NCI-H82 (cell line): ENCODE results near the gene RAB3D.

Source experiments
- DNase-seq: peaks from one replicate; lab custom pipeline; 2025; lab: John Stamatoyannopoulos, UW

The RAB3D gene

DNA sequence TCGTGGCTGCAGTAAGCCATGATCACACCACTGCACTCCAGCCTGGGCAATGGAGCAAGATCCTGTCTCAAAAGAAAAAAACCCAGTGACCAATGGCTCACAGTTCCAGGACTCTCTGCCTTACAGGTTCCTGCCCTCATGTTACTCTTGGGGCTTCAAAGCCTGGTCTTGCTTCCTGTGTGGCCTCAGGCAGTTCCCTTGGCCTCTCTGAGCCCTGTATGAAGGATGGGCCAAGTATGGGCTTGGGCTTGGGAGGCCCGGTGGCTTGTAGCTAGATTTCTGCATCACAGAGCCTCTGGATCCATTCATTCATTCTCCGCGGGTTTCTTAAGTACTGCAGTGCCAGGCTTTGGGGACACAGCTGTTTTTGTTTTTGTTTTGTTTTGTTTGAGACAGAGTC, 44.3 kb downstream of the RAB3D start:
- DNase-seq: no peak

DNA sequence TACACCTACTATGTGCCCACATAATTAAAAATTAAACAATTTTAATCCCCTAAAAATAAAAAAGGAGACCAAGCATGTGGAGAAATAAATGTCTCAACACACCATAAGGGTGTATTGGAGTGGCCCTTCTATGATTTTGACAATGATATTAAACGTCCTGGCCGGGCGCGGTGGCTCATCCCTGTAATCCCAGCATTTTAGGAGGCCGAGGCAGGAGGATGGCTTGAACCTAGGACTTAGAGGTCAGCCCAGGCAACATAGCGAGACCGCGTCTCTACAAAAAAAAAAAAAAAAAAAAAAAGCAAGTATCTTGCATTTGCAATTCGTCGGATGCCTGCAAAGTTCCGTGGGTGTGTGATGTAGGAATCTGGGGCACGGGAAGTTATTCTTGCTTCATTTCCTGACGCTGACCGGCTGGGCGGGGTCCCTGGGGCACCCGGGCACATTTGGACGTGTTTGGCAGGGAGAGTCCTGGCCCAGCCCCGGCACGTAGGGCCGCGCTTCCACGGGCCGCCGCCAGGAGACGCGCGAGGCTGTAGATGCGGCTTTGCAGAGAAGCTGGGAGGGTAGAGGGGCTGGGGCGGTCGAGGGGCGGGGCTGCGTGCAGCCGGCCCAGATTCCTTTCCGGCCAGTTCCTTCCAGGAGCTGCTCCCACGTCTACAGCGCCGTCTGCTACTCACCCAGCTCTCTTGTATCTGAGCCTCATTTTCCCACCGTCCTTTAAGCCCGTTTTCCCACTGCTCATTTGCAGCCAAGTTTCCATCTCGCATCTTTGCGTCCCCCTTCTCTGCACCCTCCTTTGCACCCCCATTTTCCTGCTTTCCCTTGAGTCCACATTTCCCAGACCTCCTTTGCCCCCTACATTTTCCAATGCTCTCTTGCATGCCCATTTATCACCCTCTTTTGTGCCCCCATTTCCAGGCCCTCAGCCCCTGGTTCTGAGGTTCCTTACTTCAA, 45.7 kb downstream of the RAB3D start:
- DNase-seq: peak; percentile 92

DNA sequence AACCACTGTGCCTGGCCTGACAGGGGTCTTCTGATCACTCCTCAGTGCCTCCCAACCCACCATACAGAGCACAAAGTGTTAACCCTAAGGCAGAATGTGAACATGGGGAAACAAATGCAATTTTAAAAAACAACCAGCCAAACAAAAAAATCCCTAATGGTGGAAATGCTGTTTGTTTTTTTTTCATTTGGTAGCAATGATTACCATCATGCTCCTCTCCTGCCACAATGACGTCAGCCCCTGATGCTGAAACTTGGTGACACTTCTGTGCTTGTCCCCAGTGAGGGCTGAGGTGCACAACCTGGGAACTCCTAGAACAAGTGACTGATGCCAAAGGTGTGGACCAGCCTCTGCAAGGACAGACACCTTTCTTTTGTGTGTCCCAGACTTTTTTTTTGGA, 47.5 kb downstream of the RAB3D start:
- DNase-seq: no peak

DNA sequence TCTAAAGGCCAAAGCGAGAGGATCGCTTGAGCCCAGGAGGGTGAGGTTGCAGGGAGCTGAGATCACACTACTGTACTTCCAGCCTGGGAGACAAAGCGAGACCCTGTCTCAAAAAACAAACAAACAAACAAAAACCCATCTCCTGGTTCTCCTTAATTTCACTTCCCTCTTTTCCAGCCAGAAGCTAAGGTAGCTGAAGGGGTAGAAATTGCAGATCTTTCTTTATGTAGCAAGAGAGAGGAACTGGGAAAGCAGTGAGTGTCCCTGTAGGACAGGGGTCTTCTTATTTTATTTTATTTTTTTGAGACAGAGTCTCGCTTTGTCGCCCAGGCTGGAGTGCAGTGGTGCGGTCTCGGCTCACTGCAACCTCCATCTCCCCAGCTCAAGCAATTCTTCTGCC, 48.0 kb downstream of the RAB3D start:
- DNase-seq: no peak

DNA sequence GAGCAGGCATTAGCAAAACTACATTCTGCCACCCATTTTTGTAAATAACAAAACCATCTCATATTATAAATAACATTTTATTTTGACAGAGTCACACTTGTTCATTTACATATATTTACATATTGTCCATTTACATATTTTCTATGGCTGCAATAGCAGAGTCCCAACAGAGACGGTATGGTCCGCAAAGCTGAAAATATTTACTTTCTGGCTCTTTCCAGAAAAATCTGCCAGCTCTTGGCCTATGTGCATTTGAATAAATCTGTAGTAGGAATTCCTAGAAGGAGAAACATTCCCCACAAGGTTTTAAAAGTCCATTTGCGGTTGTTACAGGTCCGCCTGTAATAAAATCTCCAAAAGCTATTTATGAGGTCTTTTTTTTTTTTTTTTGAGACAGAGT, 49.2 kb downstream of the RAB3D start:
- DNase-seq: no peak

DNA sequence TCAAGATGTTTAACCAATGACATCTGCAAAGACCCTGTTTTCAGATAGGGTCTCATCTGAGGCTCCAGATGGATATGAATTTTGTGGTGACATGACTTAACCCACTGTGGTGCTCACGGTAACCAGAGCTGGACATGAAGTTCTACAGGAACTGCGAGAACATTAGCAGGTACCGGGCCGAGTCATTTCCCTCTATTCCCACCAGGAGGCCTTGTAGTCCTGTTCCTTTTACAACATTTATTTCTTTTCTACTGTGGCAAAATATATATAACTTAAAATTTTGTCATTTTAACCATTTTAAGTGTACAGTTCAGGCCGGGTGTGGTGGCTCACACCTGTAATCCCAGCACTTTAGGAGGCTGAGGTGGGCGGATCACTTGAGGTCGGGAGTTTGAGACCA, 51.1 kb downstream of the RAB3D start:
- DNase-seq: peak; percentile 16

DNA sequence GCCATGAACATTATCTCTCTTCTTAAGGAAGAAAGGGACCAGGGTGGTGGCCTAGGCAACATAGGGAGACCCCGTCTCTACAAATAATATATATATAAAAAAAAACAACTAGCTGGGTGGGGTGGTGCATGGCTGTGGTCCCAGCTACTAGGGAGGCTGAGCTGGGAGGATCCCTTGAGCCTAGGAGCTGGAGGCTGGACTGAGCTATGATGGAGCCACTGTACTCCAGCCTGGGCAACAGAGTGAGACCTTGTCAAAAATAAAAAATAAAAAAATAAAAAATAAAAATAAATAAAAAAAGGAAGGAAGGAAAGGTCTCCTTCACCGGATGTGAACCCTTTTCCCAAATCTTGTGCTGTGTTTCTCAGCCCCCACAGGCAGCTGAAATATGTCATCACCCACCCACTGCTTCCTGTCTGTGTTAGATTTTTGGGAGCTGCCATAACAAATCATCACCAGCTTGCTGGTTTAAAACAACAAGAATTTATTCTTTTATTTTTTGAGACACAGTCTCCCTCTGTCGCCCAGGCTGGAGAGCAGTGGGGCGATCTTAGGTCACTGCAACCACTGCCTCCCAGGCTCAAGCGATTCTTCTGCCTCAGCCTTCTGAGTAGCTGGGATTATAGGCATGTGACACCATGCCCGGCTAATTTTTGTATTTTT, 53.0 kb downstream of the RAB3D start:
- DNase-seq: no peak

DNA sequence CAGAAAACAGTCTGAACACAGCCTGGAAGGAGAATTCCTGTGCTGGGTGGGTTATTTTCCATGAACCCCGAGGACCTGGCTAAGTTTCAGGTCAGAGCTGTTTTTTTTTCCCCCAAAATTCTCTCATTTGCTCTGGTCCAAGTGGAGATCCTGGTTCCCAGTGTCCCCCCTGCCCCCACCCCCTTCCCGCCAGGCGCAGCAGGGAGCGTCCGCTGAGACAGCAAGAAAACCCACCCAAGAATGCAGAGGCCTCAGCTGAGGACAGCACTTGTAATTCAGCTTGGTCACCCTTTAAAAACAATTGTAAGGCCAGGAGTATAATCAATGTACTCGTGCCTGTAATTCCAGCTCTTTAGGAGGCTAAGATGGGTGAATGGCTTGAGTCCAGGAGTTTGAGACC, 54.9 kb downstream of the RAB3D start:
- no peak for DNase-seq

DNA sequence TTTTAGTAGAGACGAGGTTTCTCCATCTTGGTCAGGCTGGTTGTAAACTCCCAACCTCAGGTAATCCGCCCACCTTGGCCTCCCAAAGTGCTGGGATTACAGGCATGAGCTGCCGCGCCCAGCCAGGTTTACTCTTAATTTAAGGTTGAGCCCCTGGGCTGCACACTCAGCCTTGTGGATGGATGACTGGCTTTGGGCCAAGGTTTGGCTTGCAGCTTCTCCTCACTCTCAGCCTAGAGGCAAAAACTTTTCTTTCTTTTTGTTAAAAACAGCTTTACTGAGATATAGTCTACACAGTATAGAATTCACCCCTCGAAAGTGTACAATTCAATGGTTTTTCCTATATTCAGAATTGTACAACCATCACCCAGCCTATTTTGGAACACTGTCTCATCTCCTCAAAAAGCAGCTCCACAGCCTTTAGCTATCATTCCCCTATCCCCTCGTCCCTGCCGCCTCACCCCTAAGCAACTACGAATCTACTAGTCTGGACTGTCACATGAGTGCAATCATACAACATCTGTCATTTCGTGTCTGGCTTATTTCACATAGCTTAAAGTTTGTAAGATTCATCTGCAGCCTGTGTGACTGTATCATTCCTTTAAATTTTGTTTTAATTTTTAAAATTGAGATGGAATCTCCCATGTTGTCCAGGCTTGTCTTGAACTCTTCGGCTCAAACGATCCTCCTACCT, 58.0 kb downstream of the RAB3D start:
- DNase-seq: no peak

DNA sequence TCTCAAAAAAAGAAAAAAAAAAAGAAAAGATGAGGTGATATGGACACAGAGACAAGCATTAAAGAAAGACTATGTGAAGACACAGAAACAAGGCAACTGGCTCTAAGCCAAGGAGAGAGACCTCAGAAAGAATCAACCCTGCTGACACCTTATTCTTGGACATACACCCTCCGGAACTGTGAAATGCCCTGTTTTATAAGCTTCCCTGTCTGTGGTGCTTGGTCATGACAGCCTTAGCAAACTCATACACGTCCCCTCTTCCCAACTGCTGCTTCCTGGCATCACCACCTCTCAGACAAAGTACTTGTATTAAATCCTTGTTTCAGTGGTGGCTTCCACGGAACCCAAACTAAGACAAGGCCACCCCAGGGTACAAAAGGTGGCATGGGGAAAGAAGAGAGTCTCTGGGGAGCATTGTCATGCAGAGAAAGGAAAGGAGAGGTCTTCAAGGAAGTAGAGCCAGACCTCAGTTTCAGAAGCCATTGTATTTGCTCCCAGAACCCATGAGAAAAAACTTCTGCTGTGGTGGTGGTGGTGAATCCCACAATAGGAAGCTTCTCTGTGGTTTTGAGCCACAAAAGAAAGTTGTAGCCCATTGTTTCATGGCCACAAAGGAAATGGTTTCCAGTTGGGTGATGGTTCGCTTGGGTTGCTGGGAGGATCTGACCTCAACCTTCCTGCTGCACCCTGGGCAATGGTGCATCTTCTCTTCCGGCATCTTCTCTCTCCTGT, 59.8 kb downstream of the RAB3D start:
- DNase-seq: no peak

DNA sequence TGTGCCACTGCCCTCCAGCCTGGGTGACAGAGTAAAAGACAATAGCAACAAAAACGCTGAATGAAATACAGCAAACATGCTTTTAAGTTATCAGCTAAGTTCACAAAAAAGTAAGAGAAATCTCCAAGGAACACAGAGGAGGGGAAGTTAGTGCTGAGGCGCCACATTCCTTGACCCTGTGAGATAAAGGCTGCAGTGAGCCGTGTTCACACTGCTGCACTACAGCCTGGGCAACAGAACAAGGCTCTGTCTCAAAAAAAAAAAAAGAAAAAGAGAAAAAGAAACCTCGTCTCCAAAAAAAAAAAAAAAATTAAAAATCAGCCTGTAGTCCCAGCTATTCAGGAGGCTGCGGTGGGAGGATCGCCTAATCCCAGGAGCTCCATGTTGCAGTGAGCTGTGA, 60.8 kb downstream of the RAB3D start:
- no peak for DNase-seq

DNA sequence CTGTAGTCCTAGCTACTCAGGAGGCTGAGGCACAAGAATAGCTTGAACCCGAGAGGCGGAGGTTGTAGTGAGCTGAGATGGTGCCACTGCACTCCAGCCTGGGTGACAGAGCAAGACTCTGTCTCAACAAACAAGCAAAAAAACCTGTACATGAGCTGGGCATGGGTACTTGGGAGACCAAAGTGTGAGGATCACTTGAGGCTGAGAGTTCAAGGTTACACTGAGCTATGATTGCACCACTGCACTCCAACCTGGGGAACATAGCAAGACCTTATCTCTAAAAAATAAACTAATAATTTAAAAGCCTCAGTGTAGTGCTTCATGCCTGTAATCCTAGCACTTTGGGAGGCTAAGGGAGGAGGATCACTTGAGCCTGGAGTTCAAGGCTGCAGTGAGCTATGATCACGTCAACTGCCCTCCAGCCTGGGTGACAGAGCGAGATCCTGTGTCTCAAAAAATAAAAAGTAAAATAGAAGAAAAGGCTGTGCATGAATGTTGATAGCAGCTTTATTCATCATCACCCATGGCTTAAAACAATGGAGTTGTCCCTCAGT, 64.8 kb downstream of the RAB3D start:
- DNase-seq: no peak

DNA sequence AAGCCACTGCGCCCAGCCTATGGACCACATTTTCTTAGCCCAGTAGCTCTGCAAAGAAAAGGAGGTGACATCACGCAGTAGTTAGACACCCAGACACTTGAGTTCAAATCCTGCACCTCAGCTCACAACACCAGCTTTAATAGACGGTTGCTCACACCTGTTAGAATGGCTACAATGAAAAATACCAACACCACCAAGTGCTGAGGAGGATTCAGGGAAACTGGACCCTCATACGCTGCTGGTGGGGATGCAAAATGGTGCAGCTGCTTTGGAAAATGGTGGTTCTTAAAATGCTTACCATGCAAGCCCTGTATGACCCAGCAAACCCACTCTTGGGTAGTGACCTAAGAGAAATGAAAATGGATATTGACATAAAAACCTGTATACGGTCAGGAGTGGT, 65.5 kb downstream of the RAB3D start:
- no peak for DNase-seq

DNA sequence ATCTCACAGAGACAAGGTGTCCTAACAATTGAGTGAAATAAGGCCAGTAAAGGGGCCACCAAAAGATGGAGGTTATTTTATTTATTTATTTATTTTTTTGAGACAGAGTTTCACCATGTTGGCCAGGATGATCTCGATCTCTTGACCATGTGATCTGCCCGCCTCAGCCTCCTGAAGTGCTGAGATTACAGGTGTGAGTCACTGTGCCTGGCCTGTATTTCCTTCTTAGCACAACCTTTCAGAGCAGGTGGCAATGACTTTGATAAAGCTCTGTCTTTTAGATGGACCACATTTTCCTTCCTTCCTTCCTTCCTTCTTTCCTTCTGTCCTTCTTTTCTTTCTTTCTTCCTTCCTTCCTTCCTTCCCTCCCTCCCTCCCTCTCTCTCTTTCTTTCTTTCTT, 66.2 kb downstream of the RAB3D start:
- DNase-seq: no peak
